AG04449 (cell line): ENCODE results near the gene NCOA7.

Experiments
- CTCF ChIA-PET: fragments of 350-600 bp; formaldehyde crosslinking; extraction: SDS; loops from one replicate; lab custom pipeline; 2021; ENCODE audit warnings: antibody characterized with exemption; lab: Yijun Ruan, JAX
- POLR2A ChIA-PET: fragments of 400-600, 350-600 bp; formaldehyde crosslinking; extraction: SDS; loops from one replicate; lab custom pipeline; 2020; ENCODE audit warnings: antibody characterized with exemption, inconsistent platforms; lab: Yijun Ruan, JAX
- DNase-seq: peaks from one replicate; pipeline ENCODE4 v3.0.0-alpha.2; 2010; ENCODE audit warnings: low read depth, low spot score
- H3K4me3 ChIP-seq: 2 replicates; pipeline ENCODE4 v1.5.1; 2011; ENCODE audit warnings: low read depth, mild to moderate bottlenecking, control low read depth, low read length
- TF ChIP-seq, protein P1 (sequence below): IDR thresholded peaks from one replicate; pipeline ENCODE4 v1.5.1; 2011; ENCODE audit warnings: mild to moderate bottlenecking, moderate library complexity, low read length, control low read depth, inconsistent platforms; ENCODE audit not compliant: insufficient read depth; ENCODE audit errors: missing control alignments

Gene NCOA7

DNA sequence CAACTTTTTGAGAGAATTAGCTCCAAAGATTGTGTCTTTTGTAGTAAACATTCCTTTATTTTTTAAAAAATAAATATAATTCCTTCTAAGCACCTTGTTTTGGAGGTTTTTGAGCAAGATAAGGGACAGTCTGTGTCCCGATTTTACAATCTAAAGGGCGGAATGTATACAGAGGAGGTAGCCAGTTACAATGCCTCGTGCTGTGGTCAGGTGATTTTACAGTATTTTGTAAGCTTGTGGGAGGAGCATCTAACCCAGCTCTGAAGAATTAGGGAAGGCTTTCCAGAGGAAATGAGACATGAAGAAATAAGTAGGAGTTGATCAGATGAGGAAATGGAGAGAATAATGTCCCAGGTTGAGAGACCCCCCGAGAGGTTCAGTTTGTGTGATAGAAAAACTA is 167.1 kb downstream of the NCOA7 start:
- H3K4me3 ChIP-seq: peak overlapping the region; percentile 91
- TF ChIP-seq, protein P1, sequence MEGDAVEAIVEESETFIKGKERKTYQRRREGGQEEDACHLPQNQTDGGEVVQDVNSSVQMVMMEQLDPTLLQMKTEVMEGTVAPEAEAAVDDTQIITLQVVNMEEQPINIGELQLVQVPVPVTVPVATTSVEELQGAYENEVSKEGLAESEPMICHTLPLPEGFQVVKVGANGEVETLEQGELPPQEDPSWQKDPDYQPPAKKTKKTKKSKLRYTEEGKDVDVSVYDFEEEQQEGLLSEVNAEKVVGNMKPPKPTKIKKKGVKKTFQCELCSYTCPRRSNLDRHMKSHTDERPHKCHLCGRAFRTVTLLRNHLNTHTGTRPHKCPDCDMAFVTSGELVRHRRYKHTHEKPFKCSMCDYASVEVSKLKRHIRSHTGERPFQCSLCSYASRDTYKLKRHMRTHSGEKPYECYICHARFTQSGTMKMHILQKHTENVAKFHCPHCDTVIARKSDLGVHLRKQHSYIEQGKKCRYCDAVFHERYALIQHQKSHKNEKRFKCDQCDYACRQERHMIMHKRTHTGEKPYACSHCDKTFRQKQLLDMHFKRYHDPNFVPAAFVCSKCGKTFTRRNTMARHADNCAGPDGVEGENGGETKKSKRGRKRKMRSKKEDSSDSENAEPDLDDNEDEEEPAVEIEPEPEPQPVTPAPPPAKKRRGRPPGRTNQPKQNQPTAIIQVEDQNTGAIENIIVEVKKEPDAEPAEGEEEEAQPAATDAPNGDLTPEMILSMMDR: no peak
- DNase-seq: no peak
- CTCF ChIA-PET: interaction anchor here (0.7 to 10.2 kb wide), 18 partner anchors 7 to 647 kb away, joined by 3 to 241 read pairs (median 22); partner anchors contain the start of genes NCOA7 and TRMT11
- POLR2A ChIA-PET: interaction anchor here (0.9 to 1.3 kb wide), 2 partner anchors 16 to 167 kb away, joined by 3 to 4 read pairs; partner anchors contain the start of gene NCOA7

DNA sequence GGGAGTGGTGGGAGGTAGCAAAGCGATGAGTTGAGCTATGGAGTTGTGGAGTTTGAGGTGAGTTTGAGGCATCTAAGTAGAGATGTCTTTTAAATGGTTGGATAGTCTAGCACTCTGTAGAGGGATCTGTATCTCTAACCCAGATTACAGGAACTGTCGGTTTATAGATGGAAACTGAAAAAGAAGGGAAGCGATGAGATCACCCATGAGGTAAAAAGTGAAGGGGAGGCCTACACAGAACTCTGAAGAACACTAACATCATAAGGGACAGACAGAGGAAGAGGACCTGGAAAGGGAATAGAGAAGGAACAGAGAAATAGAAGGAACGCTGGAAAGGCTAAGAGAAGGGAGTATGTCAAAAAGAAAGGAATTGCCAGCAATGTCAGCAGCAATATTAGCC is 168.3 kb downstream of the NCOA7 start:
- CTCF ChIA-PET: interaction anchor here (1.0 to 10.2 kb wide), 6 partner anchors 9 to 647 kb away, joined by 3 to 241 read pairs (median 8); partner anchors contain the start of gene NCOA7
- no peak for DNase-seq
- no peak overlapping the region for H3K4me3 ChIP-seq
- TF ChIP-seq, protein P1: no peak
- POLR2A ChIA-PET: no interaction called here

DNA sequence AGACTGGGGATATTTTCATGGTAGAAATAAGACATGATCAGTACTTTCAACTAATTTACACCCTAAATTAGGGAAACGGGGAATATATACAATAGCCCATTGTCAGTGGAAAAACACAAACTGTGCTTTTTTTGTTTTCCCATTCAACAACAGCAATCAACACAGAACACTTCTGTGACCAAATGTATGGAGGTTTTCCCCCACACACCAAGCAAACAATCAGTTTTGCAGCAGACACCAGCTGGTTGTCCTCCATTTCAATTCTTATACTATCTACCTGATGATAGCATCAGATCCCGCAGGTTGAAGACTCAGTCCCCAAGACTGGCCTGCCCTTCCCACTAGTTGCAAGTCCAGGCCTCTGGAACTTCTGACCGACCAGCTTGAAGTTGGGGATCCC is 170.4 kb downstream of the NCOA7 start:
- ChIA-PET POLR2A (no interaction called here), CTCF (interaction anchor here (1.0 to 9.1 kb wide), 4 partner anchors 10 to 171 kb away, joined by 3 to 87 read pairs (median 6); no protein-coding TSS in a partner anchor)
- no peak overlapping the region for H3K4me3 ChIP-seq
- no peak for DNase-seq
- TF ChIP-seq, protein P1: no peak

DNA sequence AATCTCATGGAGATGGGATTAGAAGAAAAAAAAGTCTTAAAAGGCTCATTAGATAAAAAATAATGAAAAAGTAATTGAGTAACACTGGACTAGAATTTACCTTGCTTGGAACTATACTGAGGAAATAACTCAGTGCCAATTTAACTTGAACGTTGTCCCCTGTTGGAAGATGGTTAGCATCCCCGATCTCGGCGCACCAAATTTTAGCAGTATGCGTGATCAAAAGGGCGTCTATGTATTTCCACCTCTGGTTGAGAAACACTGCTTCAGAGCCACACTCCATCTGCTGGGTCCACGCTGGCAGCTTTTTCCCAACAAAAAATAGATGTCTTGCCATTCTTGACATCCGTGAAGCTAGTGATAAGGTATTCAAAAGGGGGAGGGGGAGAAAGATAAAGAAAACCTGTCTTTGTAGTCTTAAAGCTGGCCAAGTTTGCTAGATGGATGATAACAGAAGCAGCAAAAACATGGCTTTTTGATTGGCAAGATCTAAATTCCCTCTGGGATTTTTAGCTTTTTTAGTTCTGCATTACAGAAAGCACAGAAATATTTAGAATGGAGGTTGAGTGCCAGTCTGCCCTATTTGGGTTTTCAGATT is 172.2 kb downstream of the NCOA7 start:
- ChIA-PET CTCF (interaction anchor here (1.0 to 4.4 kb wide), 4 partner anchors 12 to 181 kb away, joined by 3 to 39 read pairs (median 6); partner anchors contain the start of gene NCOA7), POLR2A (no interaction called here)
- H3K4me3 ChIP-seq: no peak overlapping the region
- TF ChIP-seq, protein P1: no peak
- no peak for DNase-seq

DNA sequence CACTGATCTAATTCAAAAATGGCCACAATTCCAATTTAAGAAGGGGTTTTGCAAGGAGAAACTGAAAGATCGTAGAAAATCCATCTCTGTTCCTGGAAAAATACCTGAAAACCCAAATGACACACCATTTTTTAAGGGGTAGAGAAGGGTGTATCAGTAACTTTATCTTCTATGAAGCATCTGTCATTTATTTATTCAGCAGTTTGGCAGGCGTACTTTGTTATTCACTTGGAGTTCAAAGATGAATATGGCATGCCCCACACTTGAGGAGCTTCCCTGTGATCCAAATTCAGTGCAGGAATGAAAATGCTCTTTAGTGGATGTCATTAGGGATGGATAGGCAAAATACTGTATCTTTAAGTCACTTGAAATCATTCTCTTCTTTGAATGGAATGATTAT is 173.1 kb downstream of the NCOA7 start:
- TF ChIP-seq, protein P1: no peak
- ChIA-PET POLR2A (no interaction called here), CTCF (interaction anchor here (0.6 to 4.4 kb wide), 7 partner anchors 8 to 653 kb away, joined by 3 to 39 read pairs (median 6); partner anchors contain the start of genes HINT3 and NCOA7)
- H3K4me3 ChIP-seq: no peak overlapping the region
- no peak for DNase-seq

DNA sequence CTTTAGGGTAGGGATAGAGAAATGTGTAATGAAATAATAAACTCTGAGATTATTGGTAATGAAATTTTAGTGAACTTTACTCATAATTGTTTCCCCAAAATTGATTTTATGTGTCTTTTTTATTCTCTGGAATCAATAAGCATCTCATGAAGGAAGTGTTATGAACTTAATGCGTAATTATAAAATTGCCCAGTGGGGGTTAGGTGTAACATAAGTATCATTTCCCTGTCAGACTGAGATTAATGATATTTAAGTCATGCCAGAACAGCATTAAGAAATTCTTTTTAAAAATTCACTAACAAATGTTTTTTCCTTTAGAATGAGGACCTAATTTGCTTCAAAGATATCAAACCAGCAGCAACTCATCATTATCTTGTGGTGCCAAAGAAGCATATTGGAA is 175.8 kb downstream of the NCOA7 start:
- POLR2A ChIA-PET: no interaction called here
- TF ChIP-seq, protein P1: no peak
- H3K4me3 ChIP-seq: no peak overlapping the region
- CTCF ChIA-PET: interaction anchor here (3.4 kb wide), 1 partner anchor 11 kb away, joined by 32 read pairs; the partner anchor contains the start of gene HINT3
- DNase-seq: no peak
